H1 (cell line): Measurements from ENCODE around the gene APOL6. TPM values are rescaled to one million over a fixed set of nuclear protein-coding genes. Genes with fewer than 3 reads are reported as not detected.

Experiments used
- CTCF ChIA-PET: fragments of 300-600 bp; sonication (Branson Sonifier 250); formaldehyde crosslinking; loops from one replicate; lab custom pipeline; 2021; ENCODE audit not compliant: partially characterized antibody; lab: Charles Lee
- POLR2A ChIA-PET: fragments of 300-600 bp; sonication (Branson Sonifier 250); formaldehyde crosslinking; loops from one replicate; lab custom pipeline; 2021; ENCODE audit warnings: inconsistent platforms; ENCODE audit not compliant: partially characterized antibody; lab: Charles Lee
- DNase-seq, 2 experiments: peaks; one replicate each; pipeline versions ENCODE4 v3.0.0 to v3.0.0-alpha.2; 2010 to 2022; ENCODE audit warnings: low spot score in 2 of 2, low read depth in 1 of 2, mixed read lengths in 1 of 2
- FAIRE-seq: peaks from 2 replicates; lab custom pipeline; 2011; peaks lifted over from hg19 to GRCh38; lab: Jason Lieb, UNC
- H2AFZ ChIP-seq: 2 replicates; pipeline ENCODE4 v1.8.1; 2012; ENCODE audit warnings: low read length, inconsistent platforms
- H2AK5ac ChIP-seq: 2 replicates; pipeline ENCODE4 v1.6.1; 2013; ENCODE audit warnings: low read depth, low read length
- H2BK120ac ChIP-seq: replicated peaks from 2 replicates; pipeline ENCODE3; 2013; ENCODE audit warnings: low read depth, low read length, inconsistent platforms
- H2BK12ac ChIP-seq: 2 replicates; pipeline ENCODE4 v1.6.1; 2013; ENCODE audit warnings: low read depth, low read length
- H2BK15ac ChIP-seq: 2 replicates; pipeline ENCODE4 v1.6.1; 2013; ENCODE audit warnings: low read length
- H2BK20ac ChIP-seq: 2 replicates; pipeline ENCODE4 v1.6.1; 2013; ENCODE audit warnings: low read length
- H2BK5ac ChIP-seq: 2 replicates; pipeline ENCODE4 v1.6.1; 2013; ENCODE audit warnings: low read depth, low read length
- H3K14ac ChIP-seq: 2 replicates; pipeline ENCODE4 v1.6.1; 2013; ENCODE audit warnings: inconsistent platforms; ENCODE audit not compliant: insufficient read length
- H3K18ac ChIP-seq: 2 replicates; pipeline ENCODE4 v1.6.1; 2013; ENCODE audit warnings: low read length; ENCODE audit errors: extremely low read depth
- H3K23ac ChIP-seq: 2 replicates; pipeline ENCODE4 v1.6.1; 2013; ENCODE audit warnings: inconsistent platforms; ENCODE audit not compliant: insufficient read length
- H3K23me2 ChIP-seq: 2 replicates; pipeline ENCODE4 v1.6.1; 2013; ENCODE audit warnings: low read depth, low read length
- H3K27ac ChIP-seq: 2 replicates; pipeline ENCODE4 v1.6.1; 2011; ENCODE audit warnings: low read depth, low read length, inconsistent platforms
- H3K27me3 ChIP-seq, 4 experiments: replicated peaks in 1 of 4; 1 replicate in 1 of 4; 2 replicates in 3 of 4; pipeline versions ENCODE4 v1.6.1 to v1.8.1; 2011 to 2013; ENCODE audit warnings: low read length in 3 of 4, mild to moderate bottlenecking in 3 of 4, inconsistent platforms in 2 of 4, mixed read lengths in 2 of 4, moderate library complexity in 1 of 4; ENCODE audit not compliant: control insufficient read depth in 3 of 4, insufficient read depth in 3 of 4; ENCODE audit errors: extremely low read depth in 1 of 4
- H3K36me3 ChIP-seq, 4 experiments: 2 replicates each; pipeline versions ENCODE4 v1.6.1 to v1.8.1; 2011 to 2013; ENCODE audit warnings: mild to moderate bottlenecking in 4 of 4, low read length in 3 of 4, moderate library complexity in 2 of 4, control low read depth in 1 of 4, inconsistent platforms in 1 of 4; ENCODE audit not compliant: insufficient read depth in 4 of 4, control insufficient read depth in 2 of 4
- H3K4ac ChIP-seq: replicated peaks from 2 replicates; pipeline ENCODE3; 2013; ENCODE audit warnings: low read length, low read depth, mixed read lengths, inconsistent platforms; ENCODE audit not compliant: insufficient read length
- H3K4me1 ChIP-seq, 4 experiments: replicated peaks in 1 of 4; 1 replicate in 1 of 4; 2 replicates in 3 of 4; pipeline versions ENCODE4 v1.6.1 to v1.8.1; 2011 to 2013; ENCODE audit warnings: low read length in 3 of 4, inconsistent platforms in 2 of 4, mixed read lengths in 1 of 4; ENCODE audit not compliant: insufficient read depth in 4 of 4, control insufficient read depth in 3 of 4
- H3K4me2 ChIP-seq, 2 experiments: 2 replicates each; pipeline versions ENCODE4 v1.6.1 to v1.8.1; 2011 to 2013; ENCODE audit warnings: low read depth in 2 of 2, low read length in 2 of 2, control low read depth in 1 of 2, inconsistent platforms in 1 of 2, mild to moderate bottlenecking in 1 of 2; ENCODE audit not compliant: insufficient read depth in 1 of 2
- H3K4me3 ChIP-seq, 4 experiments: fragments of 200-600, 300-600 bp in 1 of 4; sonication (generic), shearing (Covaris generic), sonication (Bioruptor Twin) in 1 of 4; 2 replicates each; pipeline versions ENCODE4 v1.5.1 to v1.8.1; 2011 to 2016; ENCODE audit warnings: low read length in 4 of 4, low read depth in 3 of 4, control low read depth in 2 of 4, inconsistent platforms in 2 of 4, mild to moderate bottlenecking in 2 of 4, mixed read lengths in 1 of 4, moderate library complexity in 1 of 4; ENCODE audit not compliant: insufficient read depth in 2 of 4; ENCODE audit errors: extremely low read depth in 1 of 4
- H3K56ac ChIP-seq: replicated peaks from 2 replicates; pipeline ENCODE3; 2013; ENCODE audit warnings: low read depth, mild to moderate bottlenecking, mixed read lengths, low read length, inconsistent platforms; ENCODE audit not compliant: insufficient read length
- H3K79me1 ChIP-seq: 2 replicates; pipeline ENCODE4 v1.6.1; 2013; ENCODE audit warnings: low read depth, low read length, control low read depth
- H3K79me2 ChIP-seq, 2 experiments: 2 replicates each; pipeline versions ENCODE4 v1.6.1 to v1.8.1; 2012 to 2013; ENCODE audit warnings: low read length in 2 of 2, mild to moderate bottlenecking in 2 of 2, inconsistent platforms in 1 of 2; ENCODE audit not compliant: insufficient read depth in 2 of 2, control insufficient read depth in 1 of 2
- H3K9ac ChIP-seq, 4 experiments: replicated peaks in 1 of 4; 1 replicate in 1 of 4; 2 replicates in 3 of 4; pipeline versions ENCODE4 v1.6.1 to v1.8.1; 2011 to 2013; ENCODE audit warnings: low read depth in 3 of 4, low read length in 3 of 4, control low read depth in 2 of 4, mild to moderate bottlenecking in 2 of 4, moderate library complexity in 2 of 4, inconsistent platforms in 1 of 4; ENCODE audit errors: extremely low read depth in 1 of 4
- H3K9me3 ChIP-seq, 2 experiments: 2 replicates each; pipeline versions ENCODE4 v1.6.1 to v1.8.1; 2012 to 2013; ENCODE audit warnings: mild to moderate bottlenecking in 2 of 2, moderate library complexity in 2 of 2, control low read depth in 1 of 2, inconsistent platforms in 1 of 2, low read depth in 1 of 2, low read length in 1 of 2, mixed read lengths in 1 of 2; ENCODE audit not compliant: insufficient read depth in 2 of 2
- H4K20me1 ChIP-seq, 2 experiments: replicated peaks in 1 of 2; 2 replicates each; pipeline versions ENCODE3 to v1.8.1; 2011 to 2013; ENCODE audit warnings: inconsistent platforms in 2 of 2, low read length in 2 of 2, mild to moderate bottlenecking in 1 of 2; ENCODE audit not compliant: insufficient read depth in 2 of 2, control insufficient read depth in 1 of 2
- H4K5ac ChIP-seq: 2 replicates; pipeline ENCODE4 v1.6.1; 2013; ENCODE audit warnings: low read length, low read depth, mixed read lengths, inconsistent platforms; ENCODE audit not compliant: insufficient read length
- H4K8ac ChIP-seq: 2 replicates; pipeline ENCODE4 v1.8.0; 2013; ENCODE audit warnings: mild to moderate bottlenecking, moderate library complexity, low read length, inconsistent platforms; ENCODE audit not compliant: insufficient read depth; ENCODE audit errors: extremely low read depth
- H4K91ac ChIP-seq: replicated peaks from 2 replicates; pipeline ENCODE3; 2013; ENCODE audit warnings: low read length, mixed read lengths, inconsistent platforms; ENCODE audit not compliant: insufficient read length
- CTCF ChIP-seq, 3 experiments: IDR thresholded peaks; 1 replicate in 2 of 3; 2 replicates in 1 of 3; pipeline versions ENCODE4 v1.5.1 to v1.6.1; 2011; ENCODE audit warnings: low read length in 3 of 3, mild to moderate bottlenecking in 3 of 3, inconsistent platforms in 2 of 3, low read depth in 1 of 3, moderate library complexity in 1 of 3; ENCODE audit not compliant: insufficient read depth in 1 of 3; ENCODE audit errors: control extremely low read depth in 1 of 3
- EGR1 ChIP-seq: IDR thresholded peaks from 2 replicates; pipeline ENCODE4 v1.6.1; 2011; ENCODE audit warnings: low read depth, low read length, borderline replicate concordance
- EZH2 ChIP-seq: fragments of 200-600 bp; sonication (generic); IDR thresholded peaks from 2 replicates; pipeline ENCODE4 v1.7.1; 2012; ENCODE audit warnings: low read depth, mild to moderate bottlenecking, moderate library complexity, low read length, inconsistent platforms; ENCODE audit not compliant: severe bottlenecking
- NRF1 ChIP-seq: IDR thresholded peaks from 2 replicates; pipeline ENCODE4 v1.6.1; 2011; ENCODE audit warnings: mild to moderate bottlenecking, low read depth, low read length, improper control_type of control experiment
- POLR2AphosphoS5 ChIP-seq: IDR thresholded peaks from 2 replicates; pipeline ENCODE4 v1.6.1; 2011; ENCODE audit warnings: low read depth, low read length
- RAD21 ChIP-seq, 2 experiments: IDR thresholded peaks in 1 of 2; conservative IDR thresholded peaks in 1 of 2; 2 replicates each; pipeline ENCODE4 v1.6.1; 2011; ENCODE audit warnings: low read depth in 2 of 2, low read length in 2 of 2, improper control_type of control experiment in 1 of 2, inconsistent platforms in 1 of 2, mild to moderate bottlenecking in 1 of 2, moderate library complexity in 1 of 2
- USF2 ChIP-seq: IDR thresholded peaks from 2 replicates; pipeline ENCODE4 v1.6.1; 2011; ENCODE audit warnings: low read length, improper control_type of control experiment
- YY1 ChIP-seq: IDR thresholded peaks from 2 replicates; pipeline ENCODE4 v1.6.1; 2011; ENCODE audit warnings: low read depth, mild to moderate bottlenecking, low read length
- WGBS, 2 experiments: shearing (Covaris generic) in 1 of 2; methylation state at CpG; one replicate each; pipeline versions ENCODE4 v1.1.6 to v1.1.7; 2013 to 2015; ENCODE audit warnings: low lambda C conversion rate in 2 of 2, mixed read lengths in 2 of 2, inconsistent platforms in 1 of 2, low coverage in 1 of 2, missing lambda C conversion rate in 1 of 2; ENCODE audit not compliant: insufficient replicate concordance in 2 of 2, insufficient coverage in 1 of 2, insufficient read length in 1 of 2; ENCODE audit errors: extremely low coverage in 1 of 2, missing lambda C conversion rate in 1 of 2; 5-methylcytosine and 5-hydroxymethylcytosine counted together
- polyA plus RNA-seq, 7 experiments: library from polyadenylated mRNA; depleted of rRNA in 3 of 7; stranded (reverse) in 5 of 7; unstranded in 2 of 7; fragments of >200 nt in 5 of 7; fragments of 200-250 nt in 2 of 7; gene quantifications; 1 replicate in 5 of 7; 2 replicates in 1 of 7; 4 replicates in 1 of 7; pipeline versions ENCODE4 v1.2.1 to v1.2.3, GENCODE V29; 2011 to 2013; ENCODE audit warnings: missing spikeins in 2 of 7, mixed read lengths in 2 of 7
- total RNA-seq: library from RNA; stranded (reverse); fragmentation: NEBNext Ultra II Directional; extraction: Animal tissue kit (Norgen Biotek cat#: 25700); gene quantifications from 2 replicates; pipeline ENCODE4 v1.2.1, GENCODE V29; 2021

Gene APOL6
- total and polyA plus RNA-seq, 2 of the 8 experiments (the other 6 are each of a cell fraction or from before 2014, with no cell fraction given), result 0.06 to 0.13 TPM

GRCh38 chr22:35695202-35695601 is 47.0 kb downstream of the APOL6 start:
- no peak overlapping the region for H4K8ac ChIP-seq
- H4K20me1 ChIP-seq, result no peaks in the 10 kb centered on the region
- H3K18ac ChIP-seq, result no peak overlapping the region
- no peak for TF ChIP-seq EGR1
- TF ChIP-seq POLR2AphosphoS5, result no peak
- TF ChIP-seq EZH2, result no peak
- TF ChIP-seq CTCF (IDR thresholded peaks at IDR 0.05; ENCODE audit: control extremely low read depth in 1 of 3, insufficient read depth in 1 of 3, low read depth in 1 of 3, low read length in 3 of 3), result no peak
- no peak for TF ChIP-seq USF2
- TF ChIP-seq RAD21 (IDR thresholded peaks at IDR 0.05 in 1 of 2, conservative IDR thresholded peaks at IDR 0.05 in 1 of 2; ENCODE audit: low read depth in 2 of 2, low read length in 2 of 2), result no peak
- TF ChIP-seq NRF1, result no peak
- no peak for TF ChIP-seq YY1
- H4K91ac ChIP-seq, result no peak overlapping the region
- no peak overlapping the region for H2BK120ac ChIP-seq
- H3K79me1 ChIP-seq, result no peaks in the 10 kb centered on the region
- H3K27ac ChIP-seq, result no peak overlapping the region
- no peak overlapping the region for H2BK20ac ChIP-seq
- no peak overlapping the region for H3K23ac ChIP-seq
- ChIA-PET CTCF (no interaction called here), POLR2A (no interaction called here)
- H3K79me2 ChIP-seq, result no peaks in the 10 kb centered on the region
- no peaks in the 10 kb centered on the region for H3K4me1 ChIP-seq
- H2BK5ac ChIP-seq, result no peak overlapping the region
- no peak overlapping the region for H2AFZ ChIP-seq
- H2BK15ac ChIP-seq, result no peak overlapping the region
- H3K14ac ChIP-seq, result no peak overlapping the region
- no peak overlapping the region for H3K4ac ChIP-seq
- no peak overlapping the region for H3K56ac ChIP-seq
- no peak overlapping the region for H3K4me2 ChIP-seq
- DNase-seq (peak in 1 of 2 experiments; percentile 42), FAIRE-seq (no peak)
- H3K27me3 ChIP-seq, result no peaks in the 10 kb centered on the region
- no peak overlapping the region for H2BK12ac ChIP-seq
- H3K9me3 ChIP-seq, result no peaks in the 10 kb centered on the region
- H3K9ac ChIP-seq, result no peak overlapping the region
- 94% methylated on average over 9 of the region's 13 CpGs; no CpG with 5 or more reads in 1 of the 2 experiments for WGBS, 2 experiments
- H2AK5ac ChIP-seq, result no peak overlapping the region
- no peaks in the 10 kb centered on the region for H3K36me3 ChIP-seq
- H3K4me3 ChIP-seq, result no peak overlapping the region
- H4K5ac ChIP-seq, result no peak overlapping the region
- no peaks in the 10 kb centered on the region for H3K23me2 ChIP-seq
